Neural cell (in vitro differentiated cells): Measurements from ENCODE around the gene IRF7. TPM values are rescaled to one million over a fixed set of nuclear protein-coding genes. Genes with fewer than 3 reads are reported as not detected.

Experiments
- H2AFZ ChIP-seq: fragments of 200-600, 300-800 bp; sonication (generic), shearing (Covaris generic); 2 replicates; pipeline ENCODE4 v1.6.0; 2014; ENCODE audit warnings: low read depth, mild to moderate bottlenecking, antibody characterized with exemption, low read length, moderate library complexity
- H3F3A ChIP-seq: fragments of 200-600 bp; shearing (Covaris generic); 2 replicates; pipeline ENCODE4 v1.6.1; 2016; ENCODE audit warnings: mild to moderate bottlenecking, moderate library complexity, mixed read lengths, antibody characterized with exemption, low read length; ENCODE audit not compliant: insufficient read depth, poor library complexity, severe bottlenecking
- H3K27ac ChIP-seq: fragments of 200-600, 300-800 bp; sonication (generic), shearing (Covaris generic); 2 replicates; pipeline ENCODE4 v1.5.1; 2014; ENCODE audit warnings: mild to moderate bottlenecking, low read length, moderate library complexity
- H3K27me3 ChIP-seq: fragments of 300-800, 200-600 bp; sonication (generic), shearing (Covaris generic); 2 replicates; pipeline ENCODE4 v1.6.0; 2014; ENCODE audit warnings: mild to moderate bottlenecking, low read depth, low read length, moderate library complexity; ENCODE audit not compliant: insufficient read depth
- H3K36me3 ChIP-seq: fragments of 300-800, 200-600 bp; sonication (generic), shearing (Covaris generic); 2 replicates; pipeline ENCODE4 v1.5.1; 2014; ENCODE audit warnings: mild to moderate bottlenecking, antibody characterized with exemption, low read length, moderate library complexity; ENCODE audit not compliant: insufficient read depth
- H3K4me2 ChIP-seq: fragments of 300-800, 200-600 bp; sonication (generic), shearing (Covaris generic); 2 replicates; pipeline ENCODE4 v1.6.0; 2014; ENCODE audit warnings: mild to moderate bottlenecking, low read length
- H3K4me3 ChIP-seq: fragments of 300-800, 200-600 bp; sonication (generic), shearing (Covaris generic); 2 replicates; pipeline ENCODE4 v1.5.1; 2014; ENCODE audit warnings: mild to moderate bottlenecking, low read length, moderate library complexity
- H3K79me2 ChIP-seq: fragments of 200-600 bp; shearing (Covaris generic); replicated peaks from 2 replicates; pipeline ENCODE4 v1.6.0; 2014; ENCODE audit warnings: mild to moderate bottlenecking, low read length, moderate library complexity; ENCODE audit not compliant: insufficient read depth
- H3K9ac ChIP-seq: fragments of 300-800, 200-600 bp; sonication (generic), shearing (Covaris generic); 2 replicates; pipeline ENCODE4 v1.6.1; 2016; ENCODE audit warnings: mild to moderate bottlenecking, low read length, mixed read lengths
- H3K9me2 ChIP-seq: fragments of 200-600 bp; shearing (Covaris generic); 2 replicates; pipeline ENCODE4 v1.6.1; 2016; ENCODE audit warnings: mild to moderate bottlenecking, low read length, mixed read lengths; ENCODE audit not compliant: insufficient read depth
- H3K9me3 ChIP-seq: fragments of 200-600, 300-800 bp; sonication (generic), shearing (Covaris generic); 2 replicates; pipeline ENCODE4 v1.6.1; 2016; ENCODE audit warnings: mild to moderate bottlenecking, mixed run types, low read length, moderate library complexity, mixed read lengths
- H4K20me1 ChIP-seq: fragments of 200-600 bp; shearing (Covaris generic); 2 replicates; pipeline ENCODE4 v1.6.1; 2016; ENCODE audit warnings: mild to moderate bottlenecking, mixed run types; ENCODE audit not compliant: insufficient read depth
- CTCF ChIP-seq: fragments of 450-650 bp; IDR thresholded peaks from 2 replicates; pipeline ENCODE4 v1.5.1; 2014; ENCODE audit warnings: antibody characterized with exemption, mild to moderate bottlenecking, moderate library complexity; ENCODE audit not compliant: poor library complexity, severe bottlenecking
- EP300 ChIP-seq: fragments of 450-650 bp; conservative IDR thresholded peaks from 2 replicates; pipeline ENCODE4 v1.6.1; 2014; ENCODE audit warnings: antibody characterized with exemption, mild to moderate bottlenecking, moderate library complexity; ENCODE audit not compliant: poor library complexity, severe bottlenecking
- EZH2 ChIP-seq: fragments of 200-600, 300-800 bp; shearing (Covaris generic), sonication (generic); IDR thresholded peaks from 2 replicates; pipeline ENCODE4 v1.6.1; 2014; ENCODE audit warnings: antibody characterized with exemption, low read length, borderline replicate concordance, mild to moderate bottlenecking; ENCODE audit not compliant: insufficient read depth, poor library complexity, severe bottlenecking
- MXI1 ChIP-seq: fragments of 450-650 bp; conservative IDR thresholded peaks from 2 replicates; pipeline ENCODE4 v1.6.1; 2014; ENCODE audit warnings: antibody characterized with exemption, mild to moderate bottlenecking; ENCODE audit not compliant: poor library complexity, severe bottlenecking
- POLR2AphosphoS5 ChIP-seq: IDR thresholded peaks from 2 replicates; pipeline ENCODE4 v1.6.1; 2012
- RAD21 ChIP-seq: fragments of 450-650 bp; conservative IDR thresholded peaks from 2 replicates; pipeline ENCODE4 v1.6.1; 2014; ENCODE audit warnings: antibody characterized with exemption, mild to moderate bottlenecking, moderate library complexity
- REST ChIP-seq: IDR thresholded peaks from 2 replicates; pipeline ENCODE4 v1.6.1; 2012; ENCODE audit warnings: borderline replicate concordance
- SMC3 ChIP-seq: fragments of 450-650 bp; conservative IDR thresholded peaks from 2 replicates; pipeline ENCODE4 v1.6.1; 2014; ENCODE audit warnings: antibody characterized with exemption, mild to moderate bottlenecking, moderate library complexity; ENCODE audit not compliant: poor library complexity
- TAF1 ChIP-seq: IDR thresholded peaks from 2 replicates; pipeline ENCODE4 v1.6.1; 2012; ENCODE audit warnings: low read depth
- polyA plus RNA-seq: library from polyadenylated mRNA; depleted of rRNA; stranded (reverse); fragments of >200 nt; gene quantifications from 2 replicates; pipeline ENCODE4 v1.2.3, GENCODE V29; 2014

Gene IRF7
- polyA plus RNA-seq, 1 donor from 2014 or later, result 1.1 TPM

- H3K27ac ChIP-seq, result no peak overlapping the region
- H3K9me3 ChIP-seq, result no peaks in the 10 kb centered on the region
- H2AFZ ChIP-seq, result no peak overlapping the region
- no peaks in the 10 kb centered on the region for H3K36me3 ChIP-seq
- peaks cover 3% of the 10 kb centered on the region for H4K20me1 ChIP-seq
- H3K9ac ChIP-seq, result no peak overlapping the region
- TF ChIP-seq TAF1 (no peak), RAD21 (no peak), SMC3 (no peak), EZH2 (no peak), EP300 (no peak), MXI1 (no peak), POLR2AphosphoS5 (no peak), REST (no peak), CTCF (no peak)
- H3K9me2 ChIP-seq, result no peaks in the 10 kb centered on the region
- H3K4me2 ChIP-seq, result no peak overlapping the region
- peaks cover 9% of the 10 kb centered on the region for H3K27me3 ChIP-seq
- no peaks in the 10 kb centered on the region for H3F3A ChIP-seq
- no peak overlapping the region for H3K4me3 ChIP-seq
- no peaks in the 10 kb centered on the region for H3K79me2 ChIP-seq
Observed at GRCh38 chr11:643366-643765, 27.6 kb upstream of the IRF7 start.

GRCh38 chr11:641806-642370 is 26.1 kb upstream of the IRF7 start:
- Histone ChIP-seq H3K9me2 (no peaks in the 10 kb centered on the region), H4K20me1 (peaks cover 12% of the 10 kb centered on the region), H3K4me3 (no peak overlapping the region), H2AFZ (no peak overlapping the region), H3K79me2 (no peaks in the 10 kb centered on the region), H3K27me3 (peaks cover 21% of the 10 kb centered on the region), H3K9me3 (no peaks in the 10 kb centered on the region), H3K36me3 (no peaks in the 10 kb centered on the region), H3F3A (no peaks in the 10 kb centered on the region), H3K4me2 (no peak overlapping the region), H3K27ac (no peak overlapping the region), H3K9ac (no peak overlapping the region)
- TF ChIP-seq SMC3, result no peak
- no peak for TF ChIP-seq MXI1
- no peak for TF ChIP-seq EZH2
- TF ChIP-seq TAF1, result no peak
- no peak for TF ChIP-seq REST
- no peak for TF ChIP-seq EP300
- TF ChIP-seq RAD21, result no peak
- no peak for TF ChIP-seq CTCF
- TF ChIP-seq POLR2AphosphoS5, result no peak
